MM.1S (cell line): ENCODE data around the gene CTNNAL1.
A peak's percentile ranks its signal among the peaks of the same experiment; 100 is the strongest.

Experiments used
- DNase-seq: peaks from one replicate; pipeline ENCODE4 v3.0.0-alpha.2; 2015
- H2AFZ ChIP-seq: fragments of 300-600 bp; sonication (generic); 2 replicates; pipeline ENCODE4 v1.6.0; 2016; ENCODE audit warnings: antibody characterized with exemption, low read length
- H3F3A ChIP-seq: fragments of 300-600 bp; sonication (generic); 2 replicates; pipeline ENCODE4 v1.6.1; 2016; ENCODE audit warnings: mild to moderate bottlenecking, antibody characterized with exemption, low read length, moderate library complexity, mixed read lengths; ENCODE audit not compliant: insufficient read depth
- H3K27ac ChIP-seq: fragments of 300-600 bp; sonication (generic); 2 replicates; pipeline ENCODE4 v1.5.1; 2016; ENCODE audit warnings: mild to moderate bottlenecking, low read length
- H3K27me3 ChIP-seq: fragments of 300-600 bp; sonication (generic); replicated peaks from 2 replicates; pipeline ENCODE4 v1.6.0; 2016; ENCODE audit warnings: low read length; ENCODE audit not compliant: insufficient read depth
- H3K36me3 ChIP-seq: fragments of 300-600 bp; sonication (generic); replicated peaks from 2 replicates; pipeline ENCODE4 v1.6.1; 2016; ENCODE audit warnings: mild to moderate bottlenecking, low read length, mixed read lengths; ENCODE audit not compliant: insufficient read depth
- H3K4me1 ChIP-seq: fragments of 300-600 bp; sonication (generic); 2 replicates; pipeline ENCODE4 v1.6.1; 2016; ENCODE audit warnings: low read length, mixed read lengths
- H3K4me2 ChIP-seq: fragments of 300-600 bp; sonication (generic); 2 replicates; pipeline ENCODE4 v1.6.0; 2016; ENCODE audit warnings: low read depth, low read length
- H3K4me3 ChIP-seq: fragments of 300-600 bp; sonication (generic); 2 replicates; pipeline ENCODE4 v1.5.1; 2016; ENCODE audit warnings: low read length, mixed read lengths
- H3K79me2 ChIP-seq: fragments of 300-600 bp; sonication (generic); 2 replicates; pipeline ENCODE4 v1.6.1; 2016; ENCODE audit warnings: mixed run types, low read length, mixed read lengths
- H3K9ac ChIP-seq: fragments of 300-600 bp; sonication (generic); 2 replicates; pipeline ENCODE4 v1.6.1; 2016; ENCODE audit warnings: low read length, mixed read lengths
- H3K9me2 ChIP-seq: fragments of 300-600 bp; sonication (generic); replicated peaks from 2 replicates; pipeline ENCODE4 v1.6.1; 2016; ENCODE audit warnings: mild to moderate bottlenecking, low read length, mixed read lengths; ENCODE audit not compliant: insufficient read depth
- H3K9me3 ChIP-seq: fragments of 300-600 bp; sonication (generic); replicated peaks from 2 replicates; pipeline ENCODE4 v1.6.1; 2016; ENCODE audit warnings: mild to moderate bottlenecking, low read length, mixed read lengths; ENCODE audit not compliant: insufficient read depth
- H4K20me1 ChIP-seq: fragments of 300-600 bp; sonication (generic); 2 replicates; pipeline ENCODE4 v1.6.1; 2016; ENCODE audit warnings: mild to moderate bottlenecking, low read length, moderate library complexity, mixed read lengths; ENCODE audit not compliant: insufficient read depth
- EZH2 ChIP-seq: fragments of 300-600 bp; sonication (generic); optimal IDR thresholded peaks from 2 replicates; pipeline ENCODE3; 2017; ENCODE audit warnings: low read depth, mild to moderate bottlenecking, antibody characterized with exemption, low read length, mixed read lengths
- EZH2phosphoT487 ChIP-seq: fragments of 300-600 bp; sonication (generic); IDR thresholded peaks from 2 replicates; pipeline ENCODE4 v1.6.1; 2018; ENCODE audit warnings: antibody characterized with exemption, low read length
- TF ChIP-seq, protein P1 (sequence below): fragments of 300-600 bp; sonication (generic); IDR thresholded peaks from 2 replicates; pipeline ENCODE4 v1.5.1; 2016; ENCODE audit warnings: antibody characterized with exemption, low read length, mixed read lengths

The CTNNAL1 gene

DNA sequence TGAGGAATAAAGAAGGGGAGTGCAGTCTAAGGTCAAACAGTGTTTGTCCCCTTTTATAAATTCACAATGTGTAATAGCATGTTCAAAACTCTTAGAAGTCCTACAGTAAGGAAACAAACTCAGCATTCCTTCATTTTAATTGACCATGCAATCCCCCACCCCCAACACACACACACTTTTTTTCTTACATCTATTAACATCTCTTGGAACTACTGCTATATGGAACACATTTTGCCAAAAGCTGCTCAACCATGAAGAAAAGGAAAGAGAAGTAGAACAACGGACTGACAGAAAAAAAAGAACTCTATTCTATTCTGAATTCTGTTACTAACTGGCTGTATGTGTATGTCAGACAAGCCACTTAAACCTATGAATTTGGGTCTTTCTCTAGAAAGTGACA is 2.8 kb upstream of the CTNNAL1 start:
- Histone ChIP-seq H3K9me3 (no peaks in the 10 kb centered on the region), H3K27me3 (no peaks in the 10 kb centered on the region), H3K4me3 (no peak overlapping the region), H3K9ac (no peak overlapping the region), H3K79me2 (peaks cover 19% of the 10 kb centered on the region), H3K4me1 (peaks cover 9% of the 10 kb centered on the region), H3K27ac (no peak overlapping the region), H3K36me3 (no peaks in the 10 kb centered on the region), H2AFZ (no peak overlapping the region), H4K20me1 (no peaks in the 10 kb centered on the region), H3K9me2 (no peaks in the 10 kb centered on the region), H3K4me2 (no peak overlapping the region), H3F3A (peaks cover 9% of the 10 kb centered on the region; the same call in 1 of the 2 replicates)
- no peak for DNase-seq
- no peak for TF ChIP-seq EZH2phosphoT487
- no peak for TF ChIP-seq EZH2
- TF ChIP-seq, protein P1, sequence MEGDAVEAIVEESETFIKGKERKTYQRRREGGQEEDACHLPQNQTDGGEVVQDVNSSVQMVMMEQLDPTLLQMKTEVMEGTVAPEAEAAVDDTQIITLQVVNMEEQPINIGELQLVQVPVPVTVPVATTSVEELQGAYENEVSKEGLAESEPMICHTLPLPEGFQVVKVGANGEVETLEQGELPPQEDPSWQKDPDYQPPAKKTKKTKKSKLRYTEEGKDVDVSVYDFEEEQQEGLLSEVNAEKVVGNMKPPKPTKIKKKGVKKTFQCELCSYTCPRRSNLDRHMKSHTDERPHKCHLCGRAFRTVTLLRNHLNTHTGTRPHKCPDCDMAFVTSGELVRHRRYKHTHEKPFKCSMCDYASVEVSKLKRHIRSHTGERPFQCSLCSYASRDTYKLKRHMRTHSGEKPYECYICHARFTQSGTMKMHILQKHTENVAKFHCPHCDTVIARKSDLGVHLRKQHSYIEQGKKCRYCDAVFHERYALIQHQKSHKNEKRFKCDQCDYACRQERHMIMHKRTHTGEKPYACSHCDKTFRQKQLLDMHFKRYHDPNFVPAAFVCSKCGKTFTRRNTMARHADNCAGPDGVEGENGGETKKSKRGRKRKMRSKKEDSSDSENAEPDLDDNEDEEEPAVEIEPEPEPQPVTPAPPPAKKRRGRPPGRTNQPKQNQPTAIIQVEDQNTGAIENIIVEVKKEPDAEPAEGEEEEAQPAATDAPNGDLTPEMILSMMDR = no peak

DNA sequence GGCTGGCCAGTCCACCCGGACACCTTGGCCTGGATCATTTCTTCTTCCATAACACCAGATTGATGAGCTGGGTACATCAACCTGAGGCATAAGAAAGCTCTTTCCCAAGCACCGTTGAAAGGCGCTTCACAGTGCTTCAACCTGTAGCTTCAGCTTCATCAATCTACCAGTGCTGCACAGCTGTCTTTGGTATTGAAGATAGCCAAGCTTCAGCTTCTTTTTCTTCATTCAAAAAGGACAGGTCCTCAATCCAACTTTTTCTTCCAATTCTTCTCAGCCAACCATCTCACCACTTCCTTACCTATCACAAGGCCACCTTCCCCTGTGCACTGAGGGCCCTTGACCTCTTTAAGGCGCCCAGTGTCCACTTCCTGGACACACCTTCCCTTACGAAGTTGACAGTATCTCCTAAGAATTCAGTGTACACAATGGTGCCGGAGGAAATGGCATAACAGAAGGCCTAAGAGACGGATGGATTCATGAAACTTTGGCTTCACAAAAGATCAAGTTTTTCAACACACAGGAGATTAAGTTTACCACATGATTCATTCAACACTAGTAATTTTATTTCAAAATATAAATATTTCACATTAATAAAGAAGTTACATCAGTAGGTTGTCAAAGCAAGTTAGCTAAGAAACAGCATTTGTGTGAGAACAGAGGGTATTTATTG is 1.4 kb upstream of the CTNNAL1 start:
- Histone ChIP-seq H3K27ac (no peak overlapping the region), H3K27me3 (no peaks in the 10 kb centered on the region), H3K9ac (no peak overlapping the region), H4K20me1 (no peaks in the 10 kb centered on the region), H2AFZ (no peak overlapping the region), H3K4me3 (no peak overlapping the region), H3K36me3 (no peaks in the 10 kb centered on the region), H3K9me3 (no peaks in the 10 kb centered on the region), H3F3A (peaks cover 13% of the 10 kb centered on the region; the same call in 1 of the 2 replicates), H3K9me2 (no peaks in the 10 kb centered on the region), H3K79me2 (peaks cover 33% of the 10 kb centered on the region), H3K4me1 (peaks cover 20% of the 10 kb centered on the region), H3K4me2 (no peak overlapping the region)
- DNase-seq = no peak
- TF ChIP-seq EZH2phosphoT487 = no peak
- no peak for TF ChIP-seq EZH2
- TF ChIP-seq, protein P1 = no peak

DNA sequence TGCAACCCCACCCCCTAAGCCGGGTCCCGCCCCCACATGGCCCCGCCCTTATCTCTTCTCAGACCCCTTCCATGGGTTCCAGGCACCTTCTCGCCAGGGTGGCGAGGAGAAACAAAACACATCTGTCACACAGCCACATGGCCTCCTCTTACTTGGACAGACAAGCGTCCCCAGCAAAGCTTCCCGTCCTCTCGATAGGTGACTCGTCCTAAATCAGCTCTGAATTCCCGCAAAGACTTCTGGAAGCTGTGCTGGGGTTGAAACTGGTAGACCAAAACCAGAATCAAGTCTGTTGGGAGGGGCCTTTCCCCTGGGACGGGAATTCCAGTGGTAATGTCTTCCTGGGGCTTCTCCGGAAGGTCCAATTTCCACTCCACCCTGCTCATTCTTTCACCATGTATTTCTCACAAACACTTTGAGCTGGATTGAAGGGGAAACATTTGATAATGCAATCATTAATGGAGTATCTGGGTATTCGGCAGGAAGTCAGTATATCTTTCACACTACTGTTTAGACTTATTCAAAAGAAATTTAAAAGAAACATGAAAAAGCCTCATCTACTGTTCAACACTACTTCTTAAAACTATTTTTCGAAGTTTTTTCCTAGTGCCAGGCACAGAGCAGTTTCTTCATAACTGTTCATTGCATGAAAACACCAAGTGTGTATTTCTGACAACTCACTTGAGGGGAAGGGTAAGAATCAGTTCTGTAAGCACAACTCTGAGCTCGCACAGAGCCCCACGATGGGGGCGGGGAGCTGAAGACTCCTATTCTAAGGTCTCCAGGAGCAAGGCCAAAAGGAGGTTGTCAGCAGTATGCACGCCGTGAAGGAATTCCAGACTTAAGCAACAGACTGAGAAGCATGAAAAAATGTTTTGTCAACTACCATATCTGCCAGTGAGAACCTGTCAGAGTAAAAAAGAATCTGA is 644 bp upstream of the CTNNAL1 start:
- Histone ChIP-seq H2AFZ (peak overlapping the region; percentile 24; the same call in 1 of the 2 replicates), H3K27ac (no peak overlapping the region), H3K4me2 (peak overlapping the region; percentile 45; the same call in 1 of the 2 replicates), H3K9ac (0 out of 2 replicates have a peak overlapping the region, but pooled peaks have one; percentile 12), H3F3A (peaks cover 13% of the 10 kb centered on the region; the same call in 1 of the 2 replicates), H3K9me3 (no peaks in the 10 kb centered on the region), H3K9me2 (no peaks in the 10 kb centered on the region), H3K36me3 (no peaks in the 10 kb centered on the region), H3K27me3 (no peaks in the 10 kb centered on the region), H3K4me1 (peaks cover 20% of the 10 kb centered on the region), H4K20me1 (no peaks in the 10 kb centered on the region), H3K79me2 (peaks cover 41% of the 10 kb centered on the region), H3K4me3 (peak overlapping the region; percentile 40; the same call in 1 of the 2 replicates)
- TF ChIP-seq EZH2phosphoT487 = no peak
- TF ChIP-seq, protein P1 = no peak
- TF ChIP-seq EZH2 = no peak
- no peak for DNase-seq
